Activated CD4-positive, alpha-beta T cell treated with anti-CD3 and anti-CD28 coated beads, Interleukin-2, amount 50 U/mL, for 24 hours (primary cell): ENCODE data around the gene KIF17.

Experiments used
- DNase-seq, 2 donors: peaks; one replicate each; pipeline ENCODE4 v3.0.0-alpha.2; 2020; ENCODE audit warnings: low read depth in 1 of 2, low spot score in 1 of 2

KIF17 gene

GRCh38 chr1:20711285-20712214 lies 6.3 kb downstream of the KIF17 start:
- DNase-seq, result no peak

- DNase-seq, result no peak
These were observed 7.1 kb downstream of the KIF17 start for GRCh38 chr1:20710469-20711284.

- DNase-seq, result no peak
These were observed 7.9 kb downstream of the KIF17 start for GRCh38 chr1:20709868-20710267.

GRCh38 chr1:20708891-20709290 lies 8.9 kb downstream of the KIF17 start:
- no peak for DNase-seq

- no peak for DNase-seq
These were observed 9.8 kb downstream of the KIF17 start for GRCh38 chr1:20708057-20708456.

- DNase-seq, result no peak
These were observed 11.0 kb downstream of the KIF17 start for GRCh38 chr1:20706841-20707240.

- no peak for DNase-seq
These were observed 12.5 kb downstream of the KIF17 start for GRCh38 chr1:20705203-20705755.

- no peak for DNase-seq
These were observed 13.2 kb downstream of the KIF17 start for GRCh38 chr1:20704390-20705202.

- no peak for DNase-seq
These were observed 14.6 kb downstream of the KIF17 start for GRCh38 chr1:20703124-20703756.

GRCh38 chr1:20702416-20702815 lies 15.4 kb downstream of the KIF17 start:
- DNase-seq, result no peak

GRCh38 chr1:20701847-20702246 lies 16.0 kb downstream of the KIF17 start:
- DNase-seq, result no peak

GRCh38 chr1:20701446-20701845 lies 16.4 kb downstream of the KIF17 start:
- DNase-seq, result no peak

GRCh38 chr1:20700636-20701215 lies 17.1 kb downstream of the KIF17 start:
- DNase-seq, result no peak

GRCh38 chr1:20699558-20699957 lies 18.2 kb downstream of the KIF17 start:
- no peak for DNase-seq

GRCh38 chr1:20698195-20698910 lies 19.5 kb downstream of the KIF17 start:
- no peak for DNase-seq

GRCh38 chr1:20697563-20697962 lies 20.2 kb downstream of the KIF17 start:
- no peak for DNase-seq

GRCh38 chr1:20696397-20697333 lies 21.1 kb downstream of the KIF17 start:
- DNase-seq, result peak; percentile 49 to 69

- DNase-seq, result no peak
These were observed 22.3 kb downstream of the KIF17 start for GRCh38 chr1:20695515-20695914.
